Chondrocyte (in vitro differentiated cells): Measurements from ENCODE around the gene NEK6. TPM values are rescaled to one million over a fixed set of nuclear protein-coding genes. Genes with fewer than 3 reads are reported as not detected.

Experiments used
- DNase-seq: peaks from one replicate; pipeline ENCODE4 v3.0.0; 2021; ENCODE audit warnings: mixed read lengths, low spot score
- H3K27ac Mint-ChIP-seq: one replicate; pipeline ENCODE4 v1.8.0; 2021; ENCODE audit warnings: mild to moderate bottlenecking, moderate library complexity, mixed read lengths; ENCODE audit not compliant: unreplicated experiment
- H3K27me3 Mint-ChIP-seq: 2 replicates; pipeline ENCODE4 v1.8.0; 2021; ENCODE audit warnings: low read depth, mixed read lengths
- H3K36me3 Mint-ChIP-seq: 2 replicates; pipeline ENCODE4 v1.8.0; 2021; ENCODE audit warnings: low read depth, mixed read lengths
- H3K4me1 Mint-ChIP-seq: 2 replicates; pipeline ENCODE4 v1.8.0; 2021; ENCODE audit warnings: low read depth, mild to moderate bottlenecking, mixed read lengths
- H3K4me3 Mint-ChIP-seq: one replicate; pipeline ENCODE4 v1.8.0; 2021; ENCODE audit warnings: mild to moderate bottlenecking, moderate library complexity, mixed read lengths; ENCODE audit not compliant: unreplicated experiment
- H3K9me3 Mint-ChIP-seq: 2 replicates; pipeline ENCODE4 v1.8.0; 2021; ENCODE audit warnings: low read depth, mixed read lengths
- CTCF ChIP-seq: fragments of 200-600 bp; sonication (generic); IDR thresholded peaks from 2 replicates; pipeline ENCODE4 v1.5.0; 2021; ENCODE audit warnings: antibody characterized with exemption, mild to moderate bottlenecking, moderate library complexity
- total RNA-seq: library from RNA; stranded (reverse); gene quantifications from 3 replicates; pipeline ENCODE4 v1.2.1, GENCODE V29; 2021

NEK6 gene
- total RNA-seq, 1 donor from 2014 or later = 110 TPM

- Mint-ChIP-seq H3K27me3 (no peaks in the 10 kb centered on the region), H3K4me3 (no peak overlapping the region), H3K27ac (peak overlapping the region; percentile 63), H3K9me3 (peaks cover 4% of the 10 kb centered on the region), H3K4me1 (peaks cover 33% of the 10 kb centered on the region), H3K36me3 (peaks cover 38% of the 10 kb centered on the region)
- no peak for TF ChIP-seq CTCF
- DNase-seq = no peak
These were observed 81.9 kb downstream of the NEK6 start for GRCh38 chr9:124339603-124340146.

GRCh38 chr9:124340219-124341069 lies 82.7 kb downstream of the NEK6 start:
- no peak for DNase-seq
- Mint-ChIP-seq H3K27me3 (no peaks in the 10 kb centered on the region), H3K4me3 (no peak overlapping the region), H3K27ac (peak overlapping the region; percentile 71), H3K36me3 (peaks cover 36% of the 10 kb centered on the region), H3K9me3 (peaks cover 4% of the 10 kb centered on the region), H3K4me1 (peaks cover 33% of the 10 kb centered on the region)
- TF ChIP-seq CTCF = no peak

- Mint-ChIP-seq H3K27me3 (no peaks in the 10 kb centered on the region), H3K9me3 (peaks cover 4% of the 10 kb centered on the region), H3K4me3 (no peak overlapping the region), H3K4me1 (peaks cover 33% of the 10 kb centered on the region), H3K27ac (peak overlapping the region; percentile 96), H3K36me3 (peaks cover 29% of the 10 kb centered on the region)
- no peak for DNase-seq
- TF ChIP-seq CTCF = no peak
These were observed 83.9 kb downstream of the NEK6 start for GRCh38 chr9:124341455-124342170.

- H3K27me3 Mint-ChIP-seq = no peaks in the 10 kb centered on the region
- H3K4me3 Mint-ChIP-seq = peak overlapping the region; percentile 32
- no peak for DNase-seq
- peaks cover 33% of the 10 kb centered on the region for H3K4me1 Mint-ChIP-seq
- H3K36me3 Mint-ChIP-seq = peaks cover 26% of the 10 kb centered on the region
- H3K27ac Mint-ChIP-seq = peak overlapping the region; percentile 96
- TF ChIP-seq CTCF = no peak
- no peaks in the 10 kb centered on the region for H3K9me3 Mint-ChIP-seq
These were observed 84.6 kb downstream of the NEK6 start for GRCh38 chr9:124342402-124342775.

GRCh38 chr9:124342776-124343485 lies 85.2 kb downstream of the NEK6 start:
- Mint-ChIP-seq H3K36me3 (peaks cover 22% of the 10 kb centered on the region), H3K4me1 (peaks cover 33% of the 10 kb centered on the region), H3K27me3 (no peaks in the 10 kb centered on the region), H3K9me3 (no peaks in the 10 kb centered on the region), H3K27ac (peak overlapping the region; percentile 96), H3K4me3 (peak overlapping the region; percentile 32)
- TF ChIP-seq CTCF = peak; percentile 46
- peak; percentile 95 for DNase-seq
